HepG2 (cell line): Measurements from ENCODE around the gene GNAI2. TPM values are rescaled to one million over a fixed set of nuclear protein-coding genes. Genes with fewer than 3 reads are reported as not detected.

Experiments used
- ARNT2 ChIP-seq: sonication (generic); formaldehyde crosslinking; IDR thresholded peaks from 2 replicates; pipeline ENCODE4 v1.8.0; 2022; ENCODE audit warnings: mild to moderate bottlenecking, low read depth, missing genetic modification reagents, moderate library complexity
- ATF3 ChIP-seq: sonication (generic); formaldehyde crosslinking; IDR thresholded peaks from 2 replicates; pipeline ENCODE4 v1.4.0; 2020; ENCODE audit warnings: missing genetic modification reagents
- BRF2 ChIP-seq: sonication (generic); formaldehyde crosslinking; IDR thresholded peaks from 2 replicates; pipeline ENCODE4 v1.8.1; 2022; ENCODE audit warnings: mild to moderate bottlenecking, missing genetic modification reagents
- EP300 ChIP-seq, 3 experiments: sonication (generic) in 1 of 3; formaldehyde crosslinking in 1 of 3; IDR thresholded peaks; 2 replicates each; pipeline versions ENCODE4 v1.5.1 to v1.6.1; 2011 to 2020; ENCODE audit warnings: low read depth in 2 of 3, low read length in 2 of 3, borderline replicate concordance in 1 of 3, improper control_type of control experiment in 1 of 3, mild to moderate bottlenecking in 1 of 3, missing genetic modification reagents in 1 of 3, moderate library complexity in 1 of 3
- ETV5 ChIP-seq: IDR thresholded peaks from 2 replicates; pipeline ENCODE4 v1.6.1; 2018; ENCODE audit warnings: missing biosample characterization, missing genetic modification reagents, inconsistent platforms, borderline replicate concordance
- GMEB1 ChIP-seq: sonication (generic); formaldehyde crosslinking; IDR thresholded peaks from 2 replicates; pipeline ENCODE4 v1.5.1; 2020; ENCODE audit warnings: missing genetic modification reagents, mild to moderate bottlenecking, borderline replicate concordance
- MXI1 ChIP-seq: IDR thresholded peaks from 3 replicates; pipeline ENCODE4 v1.6.1; 2012; ENCODE audit warnings: low read depth, low read length, inconsistent platforms, borderline replicate concordance
- PATZ1 ChIP-seq: sonication (generic); formaldehyde crosslinking; IDR thresholded peaks from 2 replicates; pipeline ENCODE4 v1.4.0; 2020; ENCODE audit warnings: missing genetic modification reagents
- PITX1 ChIP-seq: sonication (generic); formaldehyde crosslinking; IDR thresholded peaks from 2 replicates; pipeline ENCODE4 v1.5.1; 2020; ENCODE audit warnings: mild to moderate bottlenecking, missing genetic modification reagents
- RBAK ChIP-seq: sonication (generic); formaldehyde crosslinking; IDR thresholded peaks from 2 replicates; pipeline ENCODE4 v1.5.1; 2020; ENCODE audit warnings: mild to moderate bottlenecking, missing genetic modification reagents
- RBFOX2 ChIP-seq: fragments of 200-400 bp; formaldehyde crosslinking; IDR thresholded peaks from 2 replicates; pipeline ENCODE4 v1.6.1; 2017; ENCODE audit warnings: low read depth, mild to moderate bottlenecking, low read length
- REL ChIP-seq: sonication (generic); formaldehyde crosslinking; conservative IDR thresholded peaks from 2 replicates; pipeline ENCODE4 v1.8.0; 2022; ENCODE audit warnings: mild to moderate bottlenecking, missing genetic modification reagents, moderate library complexity
- RXRB ChIP-seq: IDR thresholded peaks from 2 replicates; pipeline ENCODE4 v1.6.1; 2016; ENCODE audit warnings: borderline replicate concordance, missing genetic modification reagents, missing compliant biosample characterization
- SPEN ChIP-seq: sonication (generic); formaldehyde crosslinking; IDR thresholded peaks from 2 replicates; pipeline ENCODE4 v1.5.1; 2020; ENCODE audit warnings: low read depth, mild to moderate bottlenecking, missing genetic modification reagents
- TBX3 ChIP-seq: fragments of 450-650 bp; IDR thresholded peaks from 2 replicates; pipeline ENCODE4 v1.6.1; 2017; ENCODE audit warnings: antibody characterized with exemption, mild to moderate bottlenecking, inconsistent platforms, borderline replicate concordance
- TEF ChIP-seq: sonication (generic); formaldehyde crosslinking; IDR thresholded peaks from 2 replicates; pipeline ENCODE4 v1.5.0; 2020; ENCODE audit warnings: missing genetic modification reagents
- ZBTB7B ChIP-seq: sonication (generic); formaldehyde crosslinking; IDR thresholded peaks from 2 replicates; pipeline ENCODE4 v1.4.0; 2020; ENCODE audit warnings: missing genetic modification reagents
- ZFP1 ChIP-seq: IDR thresholded peaks from 2 replicates; pipeline ENCODE4 v1.6.1; 2016
- ZKSCAN5 ChIP-seq: sonication (generic); formaldehyde crosslinking; IDR thresholded peaks from 2 replicates; pipeline ENCODE4 v1.5.1; 2020; ENCODE audit warnings: mild to moderate bottlenecking, missing genetic modification reagents
- ZNF256 ChIP-seq: sonication (generic); formaldehyde crosslinking; conservative IDR thresholded peaks from 2 replicates; pipeline ENCODE4 v1.4.0; 2020; ENCODE audit warnings: missing genetic modification reagents
- ZNF282 ChIP-seq: fragments of 450-650 bp; IDR thresholded peaks from 2 replicates; pipeline ENCODE4 v1.6.1; 2018; ENCODE audit not compliant: partially characterized antibody
- ZNF737 ChIP-seq: sonication (generic); formaldehyde crosslinking; IDR thresholded peaks from 2 replicates; pipeline ENCODE4 v1.5.0; 2020; ENCODE audit warnings: missing genetic modification reagents, mild to moderate bottlenecking, borderline replicate concordance
- ZSCAN20 ChIP-seq: sonication (generic); formaldehyde crosslinking; IDR thresholded peaks from 2 replicates; pipeline ENCODE4 v1.4.0; 2020; ENCODE audit warnings: missing genetic modification reagents, mild to moderate bottlenecking, borderline replicate concordance
- polyA plus RNA-seq, 8 experiments: library from polyadenylated mRNA; depleted of rRNA in 3 of 8; stranded (reverse) in 7 of 8; unstranded in 1 of 8; fragments of >200 nt; fragmentation: Illumina TruSeq in 4 of 8; extraction: Trizol in 4 of 8; gene quantifications; 2 replicates each; pipeline versions ENCODE4 v1.2.1 to v1.2.3, GENCODE V29; 2011 to 2016; ENCODE audit warnings: low read depth in 4 of 8, missing spikeins in 1 of 8, mixed read lengths in 1 of 8; ENCODE audit not compliant: insufficient read depth in 1 of 8
- total RNA-seq, 5 experiments: library from RNA; depleted of rRNA; stranded (reverse); fragments of >200 nt; fragmentation: Illumina TruSeq; extraction: Trizol; gene quantifications; 2 replicates each; pipeline ENCODE4 v1.2.3, GENCODE V29; 2016; ENCODE audit warnings: low read depth in 1 of 5

Gene GNAI2
- total and polyA plus RNA-seq, 2 of the 13 experiments (the other 11 are each of a cell fraction or from before 2014, with no cell fraction given), result 51.1 to 66.2 TPM

- TF ChIP-seq EP300 (IDR thresholded peaks at IDR 0.05; ENCODE audit: low read depth in 2 of 2, low read length in 2 of 2) (0 out of 4 replicates have a peak, but pooled peaks have one; percentile 5 to 14), EP300 (CRISPR knock-in tag; IDR thresholded peaks at IDR 0.05; ENCODE audit: borderline replicate concordance) (no peak), PATZ1 (CRISPR knock-in tag) (peak; percentile 97), RBAK (no peak), ZNF737 (CRISPR knock-in tag) (no peak), PITX1 (peak; percentile 85), REL (CRISPR knock-in tag) (no peak), ZBTB7B (peak; percentile 74), RXRB (CRISPR knock-in tag) (peak; percentile 34; the same call in 1 of the 2 replicates), ZKSCAN5 (CRISPR knock-in tag) (no peak), TBX3 (no peak), MXI1 (peak; percentile 79; the same call in 1 of the 3 replicates), ETV5 (no peak; the same call in 1 of the 2 replicates), ZSCAN20 (CRISPR knock-in tag) (no peak; the same call in 1 of the 2 replicates), GMEB1 (CRISPR knock-in tag) (peak; percentile 37), ZNF282 (no peak), ZNF256 (peak; percentile 86; the same call in 1 of the 2 replicates), TEF (CRISPR knock-in tag) (0 out of 2 replicates have a peak, but pooled peaks have one; percentile 37), ZFP1 (CRISPR knock-in tag) (0 out of 2 replicates have a peak, but pooled peaks have one; percentile 40), RBFOX2 (peak; percentile 85), SPEN (CRISPR knock-in tag) (no peak; the same call in none of the 2 replicates), ATF3 (CRISPR knock-in tag) (no peak), BRF2 (CRISPR knock-in tag) (peak; percentile 91; the same call in 1 of the 2 replicates), ARNT2 (CRISPR knock-in tag) (0 out of 2 replicates have a peak, but pooled peaks have one; percentile 24)
Observed at GRCh38 chr3:50303013-50303815, 67.2 kb downstream of the GNAI2 start, which contains the start of gene HYAL1 (continued).
